Esophagus muscularis mucosa (tissue), 4 donors: ENCODE data around the gene MSH3. TPM values are rescaled to one million over a fixed set of nuclear protein-coding genes. Genes with fewer than 3 reads are reported as not detected.

Experiments
- DNase-seq: peaks from one replicate; pipeline ENCODE4 v3.0.0-alpha.2; 2017; ENCODE audit errors: extremely low spot score
- H3K27ac ChIP-seq, 4 donors: fragments of 200-600 bp; sonication (generic); replicated peaks in 1 of 4; 1 replicate in 3 of 4; 2 replicates in 1 of 4; pipeline ENCODE4 v1.5.1; 2016 to 2019; ENCODE audit warnings: mild to moderate bottlenecking in 1 of 4
- H3K27me3 ChIP-seq, 4 donors: fragments of 200-600 bp; sonication (generic); one replicate each; pipeline versions ENCODE4 v1.5.1 to v1.6.0; 2016 to 2019
- H3K36me3 ChIP-seq, 4 donors: fragments of 200-600 bp; sonication (generic); one replicate each; pipeline ENCODE4 v1.5.1; 2016 to 2019
- H3K4me1 ChIP-seq, 4 donors: fragments of 200-600 bp; sonication (generic); one replicate each; pipeline ENCODE4 v1.5.1; 2016 to 2019
- H3K4me3 ChIP-seq, 4 donors: fragments of 200-600 bp; sonication (generic); 1 replicate in 2 of 4; 2 replicates in 2 of 4; pipeline ENCODE4 v1.5.1; 2016 to 2019; ENCODE audit warnings: mild to moderate bottlenecking in 4 of 4, moderate library complexity in 1 of 4
- H3K9me3 ChIP-seq, 4 donors: fragments of 200-600 bp; sonication (generic); 1 replicate in 3 of 4; 2 replicates in 1 of 4; pipeline ENCODE4 v1.5.1; 2016 to 2019
- EP300 ChIP-seq: sonication (generic); formaldehyde crosslinking; IDR thresholded peaks from one replicate; pipeline ENCODE4 v1.6.1; 2017; ENCODE audit warnings: antibody characterized with exemption
- POLR2A ChIP-seq: fragments of 450-650 bp; IDR thresholded peaks from one replicate; pipeline ENCODE4 v1.6.1; 2017; ENCODE audit warnings: antibody characterized with exemption, moderate library complexity, mild to moderate bottlenecking, low read depth
- POLR2AphosphoS5 ChIP-seq, 2 donors: sonication (generic); formaldehyde crosslinking; IDR thresholded peaks; one replicate each; pipeline ENCODE4 v1.6.1; 2017; ENCODE audit warnings: antibody characterized with exemption in 2 of 2
- WGBS: methylation state at CpG from one replicate; pipeline ENCODE4 v1.1.5; 2018; 5-methylcytosine and 5-hydroxymethylcytosine counted together
- intact Hi-C: fragments of 100-400 bp; cut with DNase I; formaldehyde crosslinking; loops from one replicate; pipeline ENCODE4 v1.15.1; 2023
- total RNA-seq, 4 donors: library from RNA; depleted of rRNA; stranded (reverse); fragments of >200 nt; gene quantifications; one replicate each; pipeline versions ENCODE4 v1.1.0 to v1.2.1, GENCODE V29; 2016
- TF ChIP-seq, protein P1 (sequence below), 3 experiments: fragments of 200-600 bp in 2 of 3; fragments of 450-650 bp in 1 of 3; sonication (generic) in 2 of 3; IDR thresholded peaks; one replicate each; pipeline ENCODE4 v1.5.1; 2017 to 2019; ENCODE audit warnings: antibody characterized with exemption in 3 of 3, mild to moderate bottlenecking in 2 of 3, moderate library complexity in 1 of 3

The MSH3 gene
- total RNA-seq, 4 donors from 2014 or later, result 7.6 to 11.6 (median 9.3) TPM

DNA sequence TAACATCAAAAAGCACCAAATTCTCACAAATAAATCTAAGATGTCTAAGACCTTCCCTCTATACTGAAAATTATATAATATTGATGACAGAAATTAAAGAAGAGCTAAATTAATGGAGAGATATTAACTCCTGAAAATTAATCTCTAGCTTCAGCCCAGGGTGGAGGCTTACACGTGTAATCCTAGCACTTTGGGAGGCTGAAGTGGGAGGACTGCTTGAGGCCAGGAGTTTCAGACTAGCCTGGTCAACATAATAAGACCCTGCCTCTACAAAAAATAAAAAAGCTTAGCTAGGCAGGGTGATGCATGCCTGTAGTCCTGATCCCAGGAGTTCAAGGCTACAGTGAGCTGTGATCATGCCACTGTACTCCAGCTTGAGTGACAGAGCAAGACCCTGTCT is 44.8 kb upstream of the MSH3 start:
- TF ChIP-seq, protein P1, sequence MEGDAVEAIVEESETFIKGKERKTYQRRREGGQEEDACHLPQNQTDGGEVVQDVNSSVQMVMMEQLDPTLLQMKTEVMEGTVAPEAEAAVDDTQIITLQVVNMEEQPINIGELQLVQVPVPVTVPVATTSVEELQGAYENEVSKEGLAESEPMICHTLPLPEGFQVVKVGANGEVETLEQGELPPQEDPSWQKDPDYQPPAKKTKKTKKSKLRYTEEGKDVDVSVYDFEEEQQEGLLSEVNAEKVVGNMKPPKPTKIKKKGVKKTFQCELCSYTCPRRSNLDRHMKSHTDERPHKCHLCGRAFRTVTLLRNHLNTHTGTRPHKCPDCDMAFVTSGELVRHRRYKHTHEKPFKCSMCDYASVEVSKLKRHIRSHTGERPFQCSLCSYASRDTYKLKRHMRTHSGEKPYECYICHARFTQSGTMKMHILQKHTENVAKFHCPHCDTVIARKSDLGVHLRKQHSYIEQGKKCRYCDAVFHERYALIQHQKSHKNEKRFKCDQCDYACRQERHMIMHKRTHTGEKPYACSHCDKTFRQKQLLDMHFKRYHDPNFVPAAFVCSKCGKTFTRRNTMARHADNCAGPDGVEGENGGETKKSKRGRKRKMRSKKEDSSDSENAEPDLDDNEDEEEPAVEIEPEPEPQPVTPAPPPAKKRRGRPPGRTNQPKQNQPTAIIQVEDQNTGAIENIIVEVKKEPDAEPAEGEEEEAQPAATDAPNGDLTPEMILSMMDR (IDR thresholded peaks at IDR 0.05), result no peak
- TF ChIP-seq POLR2AphosphoS5 (IDR thresholded peaks at IDR 0.05) (no peak), EP300 (no peak), POLR2A (no peak)
- DNase-seq, result no peak
- no peak overlapping the region for H3K27ac ChIP-seq
- H3K36me3 ChIP-seq, result no peaks in the 10 kb centered on the region
- intact Hi-C loops, result no loop called here
- H3K9me3 ChIP-seq, result peaks cover 0 to 4% (median 0%) of the 10 kb centered on the region in 4 donors
- no peak overlapping the region for H3K4me3 ChIP-seq
- H3K27me3 ChIP-seq, result no peaks in the 10 kb centered on the region
- 71% methylated on average over 1 of the region's 1 CpG for WGBS
- no peaks in the 10 kb centered on the region for H3K4me1 ChIP-seq

DNA sequence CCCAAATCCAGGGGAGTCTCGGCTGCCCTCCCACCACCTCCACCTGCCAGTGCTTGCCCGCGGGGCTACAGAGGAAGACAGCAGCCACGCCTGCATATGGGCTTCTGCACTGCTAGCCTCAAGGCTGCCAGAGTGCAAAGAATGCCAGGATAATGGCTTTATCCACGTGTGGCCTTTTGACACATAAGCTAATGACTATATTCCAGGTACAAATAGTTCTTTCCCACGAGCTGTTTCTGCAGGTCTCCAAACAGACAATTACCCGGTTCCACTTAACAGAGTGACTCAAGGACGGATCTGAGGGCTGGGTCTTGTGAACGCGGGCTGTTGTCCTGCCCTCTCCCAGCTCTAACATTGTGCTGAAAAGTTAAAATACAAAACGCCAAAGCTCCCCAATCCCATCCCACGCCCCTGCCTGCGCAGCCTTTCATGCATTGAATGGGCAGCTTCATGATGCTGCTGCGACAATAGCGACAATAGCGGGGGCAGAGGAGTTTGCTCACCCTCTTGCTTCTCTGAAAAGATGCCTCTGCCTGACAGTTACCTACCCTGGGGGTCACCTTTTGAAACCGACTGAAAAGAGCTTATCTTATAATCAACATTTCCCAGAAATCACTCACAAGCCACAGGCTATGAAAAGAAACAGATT is 39.1 kb upstream of the MSH3 start:
- Histone ChIP-seq H3K4me1 (no peaks in the 10 kb centered on the region), H3K27ac (no peak overlapping the region), H3K4me3 (no peak overlapping the region), H3K9me3 (no peaks in the 10 kb centered on the region), H3K27me3 (no peaks in the 10 kb centered on the region), H3K36me3 (no peaks in the 10 kb centered on the region)
- no peak for DNase-seq
- intact Hi-C loops, result no loop called here
- 87% methylated on average over 16 of the region's 17 CpGs for WGBS
- TF ChIP-seq POLR2A (no peak), EP300 (no peak), POLR2AphosphoS5 (IDR thresholded peaks at IDR 0.05) (no peak)
- TF ChIP-seq, protein P1 (IDR thresholded peaks at IDR 0.05), result no peak

DNA sequence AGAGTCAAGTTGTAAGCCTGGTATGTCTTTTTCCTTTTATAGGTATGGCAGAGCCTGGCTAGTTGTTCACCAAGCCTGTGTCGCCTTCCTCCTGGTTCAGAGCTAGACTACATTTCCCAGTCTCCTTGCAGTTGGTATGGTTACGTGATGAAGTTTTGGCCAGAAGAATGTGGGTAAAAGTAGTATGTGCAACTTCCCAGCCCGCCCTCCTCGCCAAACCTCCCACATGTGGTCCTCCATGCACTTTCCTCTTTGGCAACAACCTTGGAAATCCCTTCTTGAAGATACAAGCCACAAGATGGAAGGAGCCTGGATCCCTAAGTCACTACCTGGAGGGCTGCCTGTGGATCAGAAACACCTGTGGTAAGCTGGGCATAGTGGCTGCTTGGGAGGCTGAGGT is 36.0 kb upstream of the MSH3 start:
- intact Hi-C loops, result no loop called here
- DNase-seq, result no peak
- Histone ChIP-seq H3K4me3 (no peak overlapping the region), H3K27ac (no peak overlapping the region), H3K9me3 (no peaks in the 10 kb centered on the region), H3K36me3 (no peaks in the 10 kb centered on the region), H3K4me1 (no peaks in the 10 kb centered on the region), H3K27me3 (no peaks in the 10 kb centered on the region)
- 99% methylated on average over 4 of the region's 4 CpGs for WGBS
- TF ChIP-seq, protein P1 (IDR thresholded peaks at IDR 0.05), result no peak
- TF ChIP-seq POLR2A (no peak), POLR2AphosphoS5 (IDR thresholded peaks at IDR 0.05) (no peak), EP300 (no peak)

DNA sequence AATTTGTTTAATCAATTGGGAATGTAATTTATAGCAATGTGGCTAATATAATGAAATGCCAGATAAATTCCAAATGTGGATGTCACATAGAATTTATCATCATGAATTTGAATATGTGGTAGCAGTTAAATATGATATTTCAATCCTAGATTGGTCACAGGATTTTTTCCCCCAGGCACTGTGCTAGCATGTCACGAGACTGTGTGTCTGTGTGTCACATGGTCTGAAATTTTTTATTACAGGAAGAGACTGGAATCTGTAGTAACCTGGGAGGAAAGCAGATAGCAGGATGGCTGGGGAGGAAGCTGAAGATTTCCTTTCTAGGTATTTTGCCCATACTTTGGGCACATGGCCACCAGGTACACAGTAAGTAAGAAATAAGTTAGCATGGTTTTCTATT is 35.4 kb upstream of the MSH3 start:
- Histone ChIP-seq H3K9me3 (no peaks in the 10 kb centered on the region), H3K4me3 (no peak overlapping the region), H3K27me3 (no peaks in the 10 kb centered on the region), H3K4me1 (no peaks in the 10 kb centered on the region), H3K36me3 (no peaks in the 10 kb centered on the region), H3K27ac (no peak overlapping the region)
- DNase-seq, result no peak
- WGBS, result 85% methylated on average over 1 of the region's 1 CpG
- TF ChIP-seq EP300 (no peak), POLR2A (no peak), POLR2AphosphoS5 (IDR thresholded peaks at IDR 0.05) (no peak)
- TF ChIP-seq, protein P1 (IDR thresholded peaks at IDR 0.05), result no peak
- intact Hi-C loops, result no loop called here

DNA sequence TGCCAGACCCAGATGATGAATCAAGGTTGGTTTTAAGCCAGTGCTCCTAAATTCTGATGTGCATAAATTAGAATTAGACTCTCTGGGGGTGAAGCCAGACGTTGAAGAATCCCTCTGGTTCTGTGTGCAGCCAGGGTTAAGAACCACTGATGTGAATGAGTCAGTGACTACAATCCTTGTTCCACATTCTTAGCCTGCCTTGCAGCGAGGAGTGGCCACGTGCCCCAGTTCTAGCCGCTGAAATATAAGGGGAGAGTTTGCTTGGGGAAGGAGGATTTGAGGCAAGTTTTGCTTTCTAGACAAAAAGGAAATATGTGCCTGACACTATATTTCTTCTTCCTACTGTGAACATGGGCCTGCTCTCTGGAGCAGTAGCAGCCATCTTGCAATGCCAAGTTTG is 34.2 kb upstream of the MSH3 start:
- no peaks in the 10 kb centered on the region for H3K4me1 ChIP-seq
- H3K27ac ChIP-seq, result no peak overlapping the region
- H3K4me3 ChIP-seq, result no peak overlapping the region
- no peaks in the 10 kb centered on the region for H3K36me3 ChIP-seq
- no peak for DNase-seq
- H3K9me3 ChIP-seq, result no peaks in the 10 kb centered on the region
- no peak for TF ChIP-seq POLR2A
- TF ChIP-seq POLR2AphosphoS5 (IDR thresholded peaks at IDR 0.05), result no peak
- TF ChIP-seq EP300, result no peak
- WGBS, result 77% methylated on average over 4 of the region's 4 CpGs
- intact Hi-C loops, result no loop called here
- H3K27me3 ChIP-seq, result no peaks in the 10 kb centered on the region
